HG03025 (cell line): ENCODE results near the gene CCL17.
"Not testable (repeated sequence)": the region's sequence is repeated elsewhere in the genome, so short reads cannot be mapped to it uniquely, and the experiment has no call there.

Experiments
- ATAC-seq: cut with Tn5 transposase; IDR thresholded peaks from one replicate; pipeline ENCODE4 v1.9.1; 2021; ENCODE audit warnings: mild to moderate bottlenecking, moderate library complexity; ENCODE audit not compliant: unreplicated experiment, low FRiP score

Gene CCL17

GRCh38 chr16:57403965-57404817, at the start of gene CCL17:
Gene CCL17 (plus strand): TSS chr16:57404767. CDS start chr16:57413933, 9,166 bp downstream.
- no peak for ATAC-seq

- no peak for ATAC-seq
Observed at GRCh38 chr16:57355898-57356414, 48.6 kb upstream of the CCL17 start.

GRCh38 chr16:57356547-57356946, 48.0 kb upstream of the CCL17 start:
- no peak for ATAC-seq

- ATAC-seq = no peak
Observed at GRCh38 chr16:57357330-57358085, 47.1 kb upstream of the CCL17 start.

- ATAC-seq = no peak
Observed at GRCh38 chr16:57358086-57358420, 46.5 kb upstream of the CCL17 start.

- ATAC-seq = no peak
Observed at GRCh38 chr16:57358527-57359095, 46.0 kb upstream of the CCL17 start, which contains the start of gene CCL22. Gene CCL22 (plus strand): TSS chr16:57358783. CDS start chr16:57358817, 34 bp downstream.

- no peak for ATAC-seq
Observed at GRCh38 chr16:57360321-57360935, 44.1 kb upstream of the CCL17 start.

GRCh38 chr16:57361404-57361803, 43.2 kb upstream of the CCL17 start:
- no peak for ATAC-seq

- no peak for ATAC-seq
Observed at GRCh38 chr16:57364143-57364542, 40.4 kb upstream of the CCL17 start.

GRCh38 chr16:57366544-57367040, 38.0 kb upstream of the CCL17 start:
- ATAC-seq = no peak

- ATAC-seq = no peak
Observed at GRCh38 chr16:57367116-57367752, 37.3 kb upstream of the CCL17 start.

- ATAC-seq = no peak
Observed at GRCh38 chr16:57371494-57372371, 32.8 kb upstream of the CCL17 start.

GRCh38 chr16:57372372-57373116, 32.0 kb upstream of the CCL17 start, which contains the start of gene CX3CL1:
Gene CX3CL1 (plus strand): TSS chr16:57372490. CDS start chr16:57372569, 79 bp downstream.
- ATAC-seq = no peak

- ATAC-seq = no peak
Observed at GRCh38 chr16:57373117-57373947, 31.2 kb upstream of the CCL17 start.

- no peak for ATAC-seq
Observed at GRCh38 chr16:57374067-57374534, 30.5 kb upstream of the CCL17 start.

GRCh38 chr16:57374925-57375465, 29.6 kb upstream of the CCL17 start:
- ATAC-seq = not testable (repeated sequence)

GRCh38 chr16:57376313-57376818, 28.2 kb upstream of the CCL17 start:
- ATAC-seq = no peak
